SK-N-SH treated with all-trans-retinoic acid at 6 μM for 48 hours (cell line): ENCODE results near the gene CEND1.

Experiments used
- ARNTL ChIP-seq: fragments of 450-650 bp; formaldehyde crosslinking; IDR thresholded peaks from 2 replicates; pipeline ENCODE4 v1.5.0; 2020; ENCODE audit warnings: low read depth, mild to moderate bottlenecking, moderate library complexity, borderline replicate concordance
- GLIS3 ChIP-seq: fragments of 250-450 bp; sonication (Bioruptor Pico); IDR thresholded peaks from 2 replicates; pipeline ENCODE4 v1.5.0; 2020; ENCODE audit warnings: mild to moderate bottlenecking, moderate library complexity
- RARB ChIP-seq: fragments of 250-450 bp; sonication (Bioruptor Pico); IDR thresholded peaks from 2 replicates; pipeline ENCODE4 v1.8.0; 2021; ENCODE audit warnings: mild to moderate bottlenecking, moderate library complexity
- SNAI2 ChIP-seq: fragments of 250-450 bp; sonication (Bioruptor Pico); IDR thresholded peaks from 2 replicates; pipeline ENCODE4 v1.5.0; 2020; ENCODE audit warnings: mild to moderate bottlenecking, moderate library complexity
- TOX ChIP-seq: fragments of 250-450 bp; sonication (Bioruptor Pico); IDR thresholded peaks from 2 replicates; pipeline ENCODE4 v1.8.0; 2021; ENCODE audit warnings: mild to moderate bottlenecking, moderate library complexity, borderline replicate concordance
- ZFP3 ChIP-seq: fragments of 250-450 bp; sonication (Bioruptor Pico); IDR thresholded peaks from 2 replicates; pipeline ENCODE4 v1.5.0; 2020; ENCODE audit warnings: mild to moderate bottlenecking, moderate library complexity
- ZFP30 ChIP-seq: fragments of 450-650 bp; formaldehyde crosslinking; IDR thresholded peaks from 2 replicates; pipeline ENCODE4 v1.5.0; 2022; ENCODE audit warnings: mild to moderate bottlenecking, moderate library complexity
- ZNF565 ChIP-seq: fragments of 450-650 bp; formaldehyde crosslinking; conservative IDR thresholded peaks from 2 replicates; pipeline ENCODE4 v1.5.0; 2020; ENCODE audit warnings: low read depth, mild to moderate bottlenecking, moderate library complexity
- ZNF70 ChIP-seq: fragments of 450-650 bp; formaldehyde crosslinking; IDR thresholded peaks from 2 replicates; pipeline ENCODE4 v1.5.0; 2020; ENCODE audit warnings: mild to moderate bottlenecking, moderate library complexity
- ZNF8 ChIP-seq: fragments of 450-650 bp; formaldehyde crosslinking; IDR thresholded peaks from 2 replicates; pipeline ENCODE4 v1.5.0; 2020; ENCODE audit warnings: mild to moderate bottlenecking, moderate library complexity
- TF ChIP-seq, protein P1 (sequence below): fragments of 250-450 bp; sonication (Bioruptor Pico); IDR thresholded peaks from 2 replicates; pipeline ENCODE4 v1.5.1; 2020; ENCODE audit warnings: low read depth, mild to moderate bottlenecking, moderate library complexity
- TF ChIP-seq, protein P2 (sequence below): fragments of 250-450 bp; sonication (Bioruptor Pico); IDR thresholded peaks from 2 replicates; pipeline ENCODE4 v1.8.0; 2020; ENCODE audit warnings: mild to moderate bottlenecking, moderate library complexity, borderline replicate concordance
- TF ChIP-seq, protein P3 (sequence below): fragments of 250-450 bp; sonication (Bioruptor Pico); IDR thresholded peaks from 2 replicates; pipeline ENCODE4 v1.5.0; 2020; ENCODE audit warnings: mild to moderate bottlenecking, moderate library complexity

DNA sequence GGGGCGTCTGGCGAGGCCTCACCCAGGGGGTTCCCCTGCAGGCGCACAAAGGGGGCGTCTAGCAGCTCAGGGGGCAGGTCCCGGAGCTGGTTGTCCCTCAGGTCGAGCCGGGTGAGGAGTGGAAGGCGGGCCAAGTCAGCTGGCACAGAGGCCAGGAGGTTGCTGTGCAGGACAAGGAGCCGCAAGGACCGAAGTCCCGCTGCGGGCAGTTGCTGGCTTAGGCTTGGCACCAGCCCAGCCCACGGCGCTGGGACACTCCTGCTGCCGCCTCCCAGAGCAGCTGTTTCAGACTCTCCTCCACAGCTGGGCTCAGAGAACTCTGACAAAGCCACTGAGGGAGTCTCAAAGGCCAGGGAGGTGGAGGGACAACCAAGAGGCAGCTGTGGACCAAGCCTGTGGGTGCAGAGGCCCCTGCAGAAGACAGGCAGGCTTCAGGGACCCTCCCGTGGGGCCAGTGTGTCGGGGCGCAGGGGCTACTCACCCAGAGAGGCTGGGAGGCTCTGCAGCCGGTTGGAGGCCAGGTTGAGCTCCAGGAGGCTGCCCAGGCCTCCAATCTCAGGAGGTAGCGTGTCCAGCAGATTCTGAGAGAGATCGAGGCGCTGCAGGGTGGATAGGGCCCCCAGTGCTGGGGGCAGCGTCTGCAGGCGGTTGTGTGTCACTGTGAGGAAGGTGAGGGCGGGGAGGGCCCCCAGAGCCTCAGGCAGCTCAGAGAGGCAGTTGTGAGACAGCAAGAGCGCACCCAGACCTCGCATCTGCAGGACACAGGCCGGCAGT is 13.0 kb upstream of the CEND1 start:
- TF ChIP-seq ZNF70 (CRISPR knock-in tag) = no peak
- TF ChIP-seq, protein P1, sequence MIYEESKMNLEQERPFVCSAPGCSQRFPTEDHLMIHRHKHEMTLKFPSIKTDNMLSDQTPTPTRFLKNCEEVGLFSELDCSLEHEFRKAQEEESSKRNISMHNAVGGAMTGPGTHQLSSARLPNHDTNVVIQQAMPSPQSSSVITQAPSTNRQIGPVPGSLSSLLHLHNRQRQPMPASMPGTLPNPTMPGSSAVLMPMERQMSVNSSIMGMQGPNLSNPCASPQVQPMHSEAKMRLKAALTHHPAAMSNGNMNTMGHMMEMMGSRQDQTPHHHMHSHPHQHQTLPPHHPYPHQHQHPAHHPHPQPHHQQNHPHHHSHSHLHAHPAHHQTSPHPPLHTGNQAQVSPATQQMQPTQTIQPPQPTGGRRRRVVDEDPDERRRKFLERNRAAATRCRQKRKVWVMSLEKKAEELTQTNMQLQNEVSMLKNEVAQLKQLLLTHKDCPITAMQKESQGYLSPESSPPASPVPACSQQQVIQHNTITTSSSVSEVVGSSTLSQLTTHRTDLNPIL (CRISPR knock-in tag) = no peak
- no peak for TF ChIP-seq ZFP3 (CRISPR knock-in tag)
- no peak for TF ChIP-seq SNAI2
- TF ChIP-seq ZFP30 = no peak
- TF ChIP-seq ZNF565 (CRISPR knock-in tag) = no peak
- no peak for TF ChIP-seq GLIS3 (CRISPR knock-in tag)
- TF ChIP-seq ZNF8 (CRISPR knock-in tag) = no peak
- no peak for TF ChIP-seq ARNTL
- TF ChIP-seq, protein P2, sequence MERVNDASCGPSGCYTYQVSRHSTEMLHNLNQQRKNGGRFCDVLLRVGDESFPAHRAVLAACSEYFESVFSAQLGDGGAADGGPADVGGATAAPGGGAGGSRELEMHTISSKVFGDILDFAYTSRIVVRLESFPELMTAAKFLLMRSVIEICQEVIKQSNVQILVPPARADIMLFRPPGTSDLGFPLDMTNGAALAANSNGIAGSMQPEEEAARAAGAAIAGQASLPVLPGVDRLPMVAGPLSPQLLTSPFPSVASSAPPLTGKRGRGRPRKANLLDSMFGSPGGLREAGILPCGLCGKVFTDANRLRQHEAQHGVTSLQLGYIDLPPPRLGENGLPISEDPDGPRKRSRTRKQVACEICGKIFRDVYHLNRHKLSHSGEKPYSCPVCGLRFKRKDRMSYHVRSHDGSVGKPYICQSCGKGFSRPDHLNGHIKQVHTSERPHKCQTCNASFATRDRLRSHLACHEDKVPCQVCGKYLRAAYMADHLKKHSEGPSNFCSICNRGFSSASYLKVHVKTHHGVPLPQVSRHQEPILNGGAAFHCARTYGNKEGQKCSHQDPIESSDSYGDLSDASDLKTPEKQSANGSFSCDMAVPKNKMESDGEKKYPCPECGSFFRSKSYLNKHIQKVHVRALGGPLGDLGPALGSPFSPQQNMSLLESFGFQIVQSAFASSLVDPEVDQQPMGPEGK (CRISPR knock-in tag) = no peak
- TF ChIP-seq RARB (CRISPR knock-in tag) = no peak
- no peak for TF ChIP-seq TOX
- TF ChIP-seq, protein P3, sequence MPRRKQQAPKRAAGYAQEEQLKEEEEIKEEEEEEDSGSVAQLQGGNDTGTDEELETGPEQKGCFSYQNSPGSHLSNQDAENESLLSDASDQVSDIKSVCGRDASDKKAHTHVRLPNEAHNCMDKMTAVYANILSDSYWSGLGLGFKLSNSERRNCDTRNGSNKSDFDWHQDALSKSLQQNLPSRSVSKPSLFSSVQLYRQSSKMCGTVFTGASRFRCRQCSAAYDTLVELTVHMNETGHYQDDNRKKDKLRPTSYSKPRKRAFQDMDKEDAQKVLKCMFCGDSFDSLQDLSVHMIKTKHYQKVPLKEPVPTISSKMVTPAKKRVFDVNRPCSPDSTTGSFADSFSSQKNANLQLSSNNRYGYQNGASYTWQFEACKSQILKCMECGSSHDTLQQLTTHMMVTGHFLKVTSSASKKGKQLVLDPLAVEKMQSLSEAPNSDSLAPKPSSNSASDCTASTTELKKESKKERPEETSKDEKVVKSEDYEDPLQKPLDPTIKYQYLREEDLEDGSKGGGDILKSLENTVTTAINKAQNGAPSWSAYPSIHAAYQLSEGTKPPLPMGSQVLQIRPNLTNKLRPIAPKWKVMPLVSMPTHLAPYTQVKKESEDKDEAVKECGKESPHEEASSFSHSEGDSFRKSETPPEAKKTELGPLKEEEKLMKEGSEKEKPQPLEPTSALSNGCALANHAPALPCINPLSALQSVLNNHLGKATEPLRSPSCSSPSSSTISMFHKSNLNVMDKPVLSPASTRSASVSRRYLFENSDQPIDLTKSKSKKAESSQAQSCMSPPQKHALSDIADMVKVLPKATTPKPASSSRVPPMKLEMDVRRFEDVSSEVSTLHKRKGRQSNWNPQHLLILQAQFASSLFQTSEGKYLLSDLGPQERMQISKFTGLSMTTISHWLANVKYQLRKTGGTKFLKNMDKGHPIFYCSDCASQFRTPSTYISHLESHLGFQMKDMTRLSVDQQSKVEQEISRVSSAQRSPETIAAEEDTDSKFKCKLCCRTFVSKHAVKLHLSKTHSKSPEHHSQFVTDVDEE (CRISPR knock-in tag) = no peak
